ENCODE data around the gene NBDY. TPM values are rescaled to one million over a fixed set of nuclear protein-coding genes. Genes with fewer than 3 reads are reported as not detected.

NBDY gene
- total RNA-seq, 1 donor, result 11.9 TPM

DNA sequence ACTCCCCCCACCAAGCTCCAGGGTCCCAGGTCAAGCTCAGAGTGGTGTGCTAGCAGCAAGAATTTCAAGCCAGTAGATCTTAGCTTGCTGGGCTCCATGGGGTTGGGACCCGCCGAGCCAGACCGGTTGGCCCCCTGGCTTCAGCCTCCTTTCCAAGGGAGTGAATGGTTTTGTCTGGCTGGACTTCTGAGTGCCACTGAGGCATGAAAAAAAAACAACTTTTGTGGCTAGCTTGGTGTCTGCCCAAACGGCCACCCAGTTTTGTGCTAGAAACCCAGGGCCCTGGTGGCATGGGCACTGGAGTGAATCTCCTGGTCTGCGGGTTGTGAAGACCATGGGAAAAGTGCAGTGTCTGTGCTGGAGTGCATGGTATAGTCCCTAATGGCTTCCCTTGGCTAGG, 82.6 kb downstream of the NBDY start:
- no peak for DNase-seq (ENCODE audit: low read depth)
- no peak for TF ChIP-seq CTCF (IDR thresholded peaks at IDR 0.05; ENCODE audit: insufficient read depth, low read length)
- no peak overlapping the region for H3K4me3 ChIP-seq (ENCODE audit: low read depth, low read length)

DNA sequence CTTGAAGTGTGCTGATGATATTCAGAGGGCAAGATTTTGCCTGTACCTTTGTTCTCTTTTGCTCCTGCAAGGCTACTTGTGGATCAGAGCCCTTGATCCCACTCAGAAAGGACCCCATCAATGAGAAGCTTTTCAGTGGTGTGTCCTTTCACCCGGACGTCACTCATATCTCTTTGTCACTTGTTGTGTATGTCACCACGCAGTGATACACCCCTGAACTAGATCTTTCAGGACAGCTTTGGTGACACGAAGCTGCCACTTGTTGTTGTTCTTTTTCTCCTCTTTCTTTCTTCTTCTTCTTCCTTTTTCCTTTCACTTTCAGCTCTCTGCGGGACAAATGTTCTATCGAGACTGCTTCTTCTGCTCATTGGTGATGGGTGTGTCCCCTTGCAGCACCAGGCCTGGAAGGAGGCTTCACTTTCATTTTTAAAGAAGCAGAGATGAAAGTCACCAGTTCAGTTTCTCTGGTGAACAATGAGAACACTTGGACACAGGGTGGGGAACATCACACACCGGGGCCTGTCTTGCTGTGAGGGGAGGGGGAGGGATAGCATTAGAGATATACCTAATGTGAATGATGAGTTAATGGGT, 83.6 kb downstream of the NBDY start:
- no peak for TF ChIP-seq CTCF (IDR thresholded peaks at IDR 0.05; ENCODE audit: insufficient read depth, low read length)
- DNase-seq (ENCODE audit: low read depth), result peak; percentile 53
- peak overlapping the region; percentile 40 for H3K4me3 ChIP-seq (ENCODE audit: low read depth, low read length)

DNA sequence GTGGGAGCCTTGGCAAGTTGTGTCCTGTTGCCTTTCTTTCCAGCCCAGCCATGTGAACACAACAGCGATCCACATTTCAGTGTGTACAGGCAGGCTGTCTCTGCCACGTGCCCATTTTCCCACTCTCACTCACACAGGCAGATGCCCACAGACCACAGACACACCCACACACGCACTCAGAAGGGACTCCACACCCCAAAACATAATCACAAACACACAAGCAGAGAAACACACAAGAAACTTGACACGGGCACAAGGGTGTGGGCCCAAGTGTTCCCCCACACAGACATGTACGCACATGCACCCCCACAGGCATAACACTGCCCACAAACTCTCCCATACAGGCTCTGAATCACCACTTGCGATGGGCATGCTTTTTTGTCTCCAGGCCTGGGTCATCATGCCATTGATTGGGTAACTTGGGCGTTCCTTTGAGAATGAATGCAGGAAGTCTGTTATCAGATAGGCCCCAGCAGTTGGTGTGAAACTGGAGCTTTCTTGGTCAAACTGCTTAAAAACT, 84.3 kb downstream of the NBDY start:
- TF ChIP-seq CTCF (IDR thresholded peaks at IDR 0.05; ENCODE audit: insufficient read depth, low read length), result no peak
- peak; percentile 89 for DNase-seq (ENCODE audit: low read depth)
- H3K4me3 ChIP-seq (ENCODE audit: low read depth, low read length), result peak overlapping the region; percentile 7

GRCh38 chrX:56817179-56817578, 88.1 kb downstream of the NBDY start:
- TF ChIP-seq CTCF (IDR thresholded peaks at IDR 0.05; ENCODE audit: insufficient read depth, low read length), result no peak
- no peak for DNase-seq (ENCODE audit: low read depth)
- no peak overlapping the region for H3K4me3 ChIP-seq (ENCODE audit: low read depth, low read length)

GRCh38 chrX:56826020-56826419, 97.0 kb downstream of the NBDY start:
- TF ChIP-seq CTCF (IDR thresholded peaks at IDR 0.05; ENCODE audit: insufficient read depth, low read length), result no peak
- no peak overlapping the region for H3K4me3 ChIP-seq (ENCODE audit: low read depth, low read length)
- no peak for DNase-seq (ENCODE audit: low read depth)

DNA sequence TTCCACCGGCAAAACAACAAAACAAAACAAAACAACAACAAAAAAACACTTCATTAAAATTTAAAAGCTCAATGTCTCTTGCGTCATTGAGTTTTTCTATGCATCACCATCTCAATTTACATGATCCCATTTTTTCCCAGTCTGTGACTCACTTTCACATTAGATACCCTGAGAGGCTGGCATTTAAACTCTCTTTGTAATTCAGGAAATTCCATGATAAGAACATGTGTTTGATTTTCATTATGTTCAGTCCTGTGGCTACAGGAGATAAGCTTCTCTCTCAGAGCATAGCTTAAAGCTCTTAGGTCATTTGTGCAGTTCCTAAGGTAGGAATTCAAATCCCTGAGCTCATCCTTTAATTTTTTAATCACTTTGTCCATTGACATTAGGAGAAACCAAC, 104.6 kb downstream of the NBDY start:
- H3K4me3 ChIP-seq (ENCODE audit: low read depth, low read length), result no peak overlapping the region
- no peak for TF ChIP-seq CTCF (IDR thresholded peaks at IDR 0.05; ENCODE audit: insufficient read depth, low read length)
- DNase-seq (ENCODE audit: low read depth), result peak; percentile 19

GRCh38 chrX:56853436-56853835, 124.4 kb downstream of the NBDY start:
- H3K4me3 ChIP-seq (ENCODE audit: low read depth, low read length), result no peak overlapping the region
- DNase-seq (ENCODE audit: low read depth), result no peak
- no peak for TF ChIP-seq CTCF (IDR thresholded peaks at IDR 0.05; ENCODE audit: insufficient read depth, low read length)

All from fibroblast of the aortic adventitia (primary cell).